Cerebellar nuclear complex (tissue), 1 donor: Measurements from ENCODE around the gene KIFAP3.
"Not testable (repeated sequence)": the region's sequence is repeated elsewhere in the genome, so short reads cannot be mapped to it uniquely, and the experiment has no call there.

Experiments
- DNase-seq, 2 experiments: peaks; one replicate each; lab custom pipeline; 2025; lab: John Stamatoyannopoulos, UW

KIFAP3 gene

GRCh38 chr1:169886931-169887330, 187.6 kb downstream of the KIFAP3 start:
- no peak for DNase-seq

GRCh38 chr1:169886422-169886821, 188.1 kb downstream of the KIFAP3 start:
- no peak for DNase-seq

DNA sequence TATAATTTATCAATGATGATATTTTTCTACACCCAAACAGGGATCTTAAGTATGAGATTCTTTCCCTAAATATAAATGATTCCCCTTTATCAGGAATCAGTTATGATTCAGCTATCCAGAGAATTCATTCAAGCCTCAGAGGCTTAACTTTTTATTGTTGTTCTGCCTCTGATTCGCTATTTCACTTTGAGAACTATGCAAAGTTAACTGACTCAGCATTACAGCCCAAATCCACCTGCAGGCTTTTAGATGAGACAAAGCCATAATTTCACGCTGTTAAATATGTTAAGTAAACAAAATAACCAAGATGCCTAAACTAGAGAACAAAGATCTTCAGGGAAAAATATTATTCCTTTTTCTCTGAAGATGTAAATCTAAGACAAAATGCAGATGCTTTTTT, 189.3 kb downstream of the KIFAP3 start:
- DNase-seq = no peak

- DNase-seq = no peak
Observed at GRCh38 chr1:169884634-169885033, 189.9 kb downstream of the KIFAP3 start.

DNA sequence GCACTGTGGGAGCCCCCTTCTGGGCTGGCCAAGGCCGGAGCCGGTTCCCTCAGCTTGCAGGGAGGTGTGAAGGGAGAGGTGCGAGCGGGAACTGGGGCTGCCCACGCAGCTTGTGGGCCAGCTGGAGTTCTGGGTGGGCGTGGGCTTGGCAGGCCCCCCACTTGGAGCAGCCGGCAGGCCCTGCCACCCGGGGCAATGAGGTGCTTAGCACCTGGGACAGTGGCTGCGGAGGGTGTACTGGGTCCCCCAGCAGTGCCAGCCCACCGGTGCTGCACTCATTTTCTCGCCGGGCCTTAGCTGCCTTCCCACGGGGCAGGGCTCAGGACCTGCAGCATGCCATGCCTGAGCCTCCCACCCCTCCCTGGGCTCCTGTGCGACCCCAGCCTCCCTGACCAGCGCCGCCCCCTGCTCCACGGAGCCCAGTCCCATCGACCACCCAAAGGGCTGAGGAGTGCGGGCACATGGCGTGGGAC, 192.4 kb downstream of the KIFAP3 start:
- no peak for DNase-seq

DNA sequence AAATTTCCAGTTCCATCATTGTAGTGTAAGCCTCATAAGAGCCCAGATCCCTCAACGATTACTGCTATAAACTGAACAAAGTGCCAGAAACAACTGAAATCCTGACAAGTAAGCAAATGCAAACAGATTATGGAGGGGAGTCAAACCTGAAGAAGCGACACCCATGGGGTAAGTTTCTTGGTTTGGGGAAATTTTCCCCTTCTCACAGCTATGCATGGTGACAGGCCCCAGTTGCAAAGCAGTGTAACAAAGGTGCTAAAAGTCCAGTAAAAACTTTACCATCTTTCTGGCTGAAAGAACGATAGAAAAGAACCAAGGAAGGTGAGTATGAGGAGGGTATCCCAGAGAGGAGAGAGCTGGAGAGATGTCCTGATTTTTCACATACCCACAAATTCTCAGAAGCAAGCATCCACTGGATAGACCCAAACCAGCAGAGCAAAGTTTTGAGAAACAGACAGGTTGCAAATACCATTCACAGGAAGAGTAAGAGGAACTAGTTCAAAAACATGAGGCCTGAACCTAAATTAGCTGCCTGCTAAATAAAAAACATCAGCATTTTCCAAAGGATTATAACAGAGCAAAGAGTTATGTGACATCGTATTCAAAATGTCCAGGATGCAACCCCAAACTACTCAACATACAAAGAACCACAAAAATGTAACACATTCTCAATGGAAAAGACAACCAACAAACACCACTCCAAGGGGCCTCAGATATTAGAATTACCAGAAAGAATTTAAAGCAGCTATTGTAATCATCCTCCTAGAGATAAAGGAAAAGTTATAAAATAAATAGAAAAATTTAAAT, 195.3 kb downstream of the KIFAP3 start:
- DNase-seq = no peak

DNA sequence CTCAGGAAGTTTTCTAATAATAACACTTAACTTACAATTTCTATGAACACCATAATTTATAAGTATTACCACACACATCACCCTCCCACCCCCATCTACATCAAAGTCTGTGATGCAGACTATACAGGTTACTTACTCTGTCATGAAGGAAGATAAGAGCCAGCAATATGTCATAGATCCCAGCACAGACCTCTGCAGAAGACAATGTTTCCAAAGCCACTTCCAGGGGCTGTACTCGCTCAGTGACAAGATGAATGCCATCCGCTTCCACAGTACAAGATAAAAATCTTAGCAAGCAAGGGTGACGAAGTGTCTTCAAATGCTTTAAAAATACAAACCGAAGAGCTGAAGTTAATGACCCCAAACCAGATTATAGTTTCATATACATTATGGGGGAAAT, 196.0 kb downstream of the KIFAP3 start:
- no peak for DNase-seq

DNA sequence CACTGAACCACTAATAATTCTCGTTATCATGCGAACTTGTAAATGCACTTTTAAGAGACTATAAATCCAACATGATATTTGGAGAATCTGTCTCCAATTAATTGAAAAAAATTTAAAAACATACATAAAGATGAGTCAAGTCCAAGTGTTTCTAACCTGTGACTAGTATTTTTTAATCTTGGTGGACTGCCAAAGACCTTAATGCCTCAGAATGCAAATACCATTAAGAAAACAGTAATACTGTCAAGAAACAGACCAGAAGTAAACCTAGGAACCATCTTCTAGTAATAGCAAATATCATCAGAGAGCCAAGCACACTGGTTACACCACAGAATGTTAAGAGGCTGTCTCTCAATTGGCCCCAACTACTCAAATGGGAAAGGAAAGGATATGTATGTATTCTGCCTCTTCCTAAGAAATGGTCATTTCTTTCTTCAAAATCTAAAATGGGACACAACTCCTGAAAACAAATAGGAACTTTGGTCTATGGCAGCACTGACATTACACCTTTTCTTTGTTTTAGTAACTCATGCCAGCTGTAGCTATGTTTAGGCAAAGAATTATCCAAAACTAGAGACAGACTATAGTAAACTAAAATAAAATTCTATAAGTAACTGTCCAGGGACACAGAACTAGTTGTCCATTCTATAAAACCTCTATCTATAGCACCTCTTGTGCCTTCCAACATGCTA, 196.5 kb downstream of the KIFAP3 start:
- no peak for DNase-seq

DNA sequence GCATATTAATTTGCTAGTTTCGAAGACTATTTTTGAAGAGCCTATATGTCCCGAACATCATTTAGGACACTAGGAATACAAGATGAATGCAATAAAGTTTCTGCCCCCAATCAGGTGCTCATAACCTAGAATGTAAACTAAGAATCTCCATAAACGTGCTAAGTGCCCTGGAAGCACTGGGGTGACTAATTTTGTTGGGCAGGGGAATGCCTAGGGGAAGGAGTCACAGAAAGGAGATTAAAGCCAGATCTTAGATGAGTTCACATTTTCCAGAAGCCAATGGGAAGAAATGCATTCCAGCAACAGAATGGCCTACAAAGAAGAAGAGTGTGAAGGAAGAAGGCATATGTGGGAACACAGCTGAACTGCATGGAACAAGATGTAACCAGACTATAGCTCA, 200.3 kb downstream of the KIFAP3 start:
- no peak for DNase-seq

- DNase-seq = no peak
Observed at GRCh38 chr1:169873582-169874199, 200.8 kb downstream of the KIFAP3 start.

DNA sequence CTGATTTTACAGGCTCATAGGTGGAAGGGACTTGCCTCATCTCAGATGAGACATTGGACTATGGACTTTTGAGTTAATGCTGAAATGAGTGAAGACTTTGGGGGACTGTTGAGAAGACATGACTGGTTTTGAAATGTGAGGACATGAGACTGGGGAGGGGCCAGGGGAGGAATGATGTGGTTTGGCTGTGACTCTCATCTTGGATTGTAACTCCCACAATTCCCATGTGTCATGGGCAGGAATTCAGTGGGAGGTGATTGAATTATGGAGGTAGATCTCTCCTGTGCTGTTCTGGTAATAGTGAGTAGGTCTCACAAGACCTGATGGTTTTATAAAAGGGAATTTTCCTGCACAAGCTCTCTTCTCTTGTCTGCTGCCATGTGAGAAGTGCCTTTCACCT, 201.6 kb downstream of the KIFAP3 start:
- DNase-seq = no peak

DNA sequence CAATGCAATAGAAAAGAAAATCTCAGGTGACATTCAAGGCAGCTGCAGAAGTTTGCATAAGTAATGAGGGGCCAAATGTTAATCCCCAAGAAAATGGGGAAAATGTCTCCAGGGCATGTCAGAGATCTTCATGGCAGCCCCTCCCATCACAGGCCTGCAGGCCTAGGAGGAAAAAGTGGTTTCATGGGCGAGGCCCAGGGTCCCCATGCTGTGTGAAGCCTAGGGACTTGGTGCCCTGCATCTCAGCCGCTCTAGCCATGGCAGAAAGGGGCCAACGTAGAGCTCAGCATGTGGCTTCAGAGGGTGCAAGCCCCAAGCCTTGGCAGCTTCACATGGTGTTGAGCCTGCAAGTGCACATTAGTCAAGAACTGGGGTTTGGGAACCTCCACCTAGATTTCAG, 202.5 kb downstream of the KIFAP3 start:
- DNase-seq = not testable (repeated sequence)
